Frontal cortex (tissue), 4 donors: ENCODE measurements around the gene FRRS1. TPM values are rescaled to one million over a fixed set of nuclear protein-coding genes. Genes with fewer than 3 reads are reported as not detected.
"Not testable (repeated sequence)": the region's sequence is repeated elsewhere in the genome, so short reads cannot be mapped to it uniquely, and the experiment has no call there.

Experiments
- DNase-seq, 2 donors: peaks; one replicate each; pipeline ENCODE4 v3.0.0; 2012; ENCODE audit warnings: low spot score in 2 of 2
- FAIRE-seq: peaks from 2 replicates; lab custom pipeline; 2012; peaks lifted over from hg19 to GRCh38; lab: Jason Lieb, UNC
- total RNA-seq: library from RNA; depleted of rRNA; stranded (reverse); fragments of >200 nt; gene quantifications from one replicate; pipeline ENCODE4 v1.2.3, GENCODE V29; 2014
- donor health status: control.
- donor health status: control.
- donor health status: control.

Gene FRRS1
- total RNA-seq, 1 donor from 2014 or later, result 2.4 TPM

DNA sequence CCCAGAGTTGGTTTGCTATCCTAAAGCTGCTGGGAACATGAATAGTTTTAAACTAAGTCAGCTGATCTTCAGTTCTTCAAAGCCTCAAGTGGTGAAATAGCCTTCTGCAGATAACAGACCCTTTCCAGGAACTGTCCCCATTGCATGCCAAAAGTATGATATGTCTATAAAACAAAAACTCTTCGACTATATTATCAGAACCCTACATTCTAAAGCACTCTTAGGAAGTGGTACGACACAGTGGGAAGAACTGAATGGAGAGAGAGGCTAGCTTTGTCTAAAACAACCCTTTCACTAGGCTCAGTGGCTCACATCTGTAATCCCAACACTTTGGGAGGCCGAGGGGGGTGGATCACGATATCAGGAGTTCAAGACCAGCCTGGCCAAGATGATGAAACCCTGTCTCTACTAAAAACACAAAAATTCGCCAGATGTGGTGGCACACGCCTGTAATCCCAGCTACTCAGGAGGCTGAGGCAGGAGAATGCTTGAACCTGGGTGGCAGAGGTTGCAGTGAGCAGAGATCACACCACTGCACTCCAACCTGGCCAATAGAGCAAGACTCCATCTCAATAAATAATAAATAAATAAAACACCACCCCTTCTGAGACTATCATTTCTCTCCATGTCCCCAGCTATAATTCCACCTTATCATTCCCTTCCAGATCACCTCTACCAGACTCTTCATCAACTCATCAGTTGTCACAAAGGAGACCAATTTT lies 2.2 kb upstream of the FRRS1 start:
- no peak for FAIRE-seq
- no peak for DNase-seq

DNA sequence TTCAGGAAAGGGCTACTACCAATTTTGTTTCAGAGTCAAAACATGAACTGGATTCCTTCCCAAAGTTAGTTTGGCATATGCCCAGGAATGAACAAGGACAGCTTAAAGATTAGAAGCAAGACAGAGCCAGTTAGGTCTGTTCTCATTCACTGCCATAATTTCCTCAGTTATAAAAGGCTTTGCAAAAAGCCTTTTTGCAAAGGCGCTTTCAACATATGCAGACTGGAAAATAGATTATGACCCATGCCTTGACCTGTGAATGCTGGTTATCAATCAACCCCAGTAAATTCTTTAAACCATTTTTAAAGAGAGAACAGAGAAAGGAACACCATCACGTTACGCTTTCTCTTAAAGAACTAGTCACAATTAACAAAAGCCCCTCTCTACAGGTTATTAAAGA lies 1.7 kb upstream of the FRRS1 start:
- FAIRE-seq, result no peak

DNA sequence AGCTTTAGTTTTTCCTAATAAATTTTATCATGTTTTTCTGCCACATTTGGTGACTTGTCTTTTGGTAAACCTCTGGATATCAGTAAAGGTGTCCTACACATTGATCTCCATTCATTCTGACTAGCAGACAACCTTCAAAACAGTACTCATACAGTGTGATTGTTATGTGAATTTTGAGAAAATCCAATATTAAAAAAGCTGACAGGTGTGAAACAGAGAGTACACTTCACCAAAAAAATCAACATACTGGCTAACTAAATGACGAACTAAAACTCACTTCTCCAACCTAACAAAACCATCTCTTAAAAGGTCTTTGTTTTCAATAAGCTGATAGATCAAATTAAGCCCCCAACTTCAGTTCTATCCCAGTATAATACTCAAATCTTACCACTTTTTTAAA lies 1.5 kb downstream of the FRRS1 start:
- DNase-seq, result no peak
- no peak for FAIRE-seq

More for the DNA sequence above, 1.7 kb upstream of the FRRS1 start:
- DNase-seq, result no peak

DNA sequence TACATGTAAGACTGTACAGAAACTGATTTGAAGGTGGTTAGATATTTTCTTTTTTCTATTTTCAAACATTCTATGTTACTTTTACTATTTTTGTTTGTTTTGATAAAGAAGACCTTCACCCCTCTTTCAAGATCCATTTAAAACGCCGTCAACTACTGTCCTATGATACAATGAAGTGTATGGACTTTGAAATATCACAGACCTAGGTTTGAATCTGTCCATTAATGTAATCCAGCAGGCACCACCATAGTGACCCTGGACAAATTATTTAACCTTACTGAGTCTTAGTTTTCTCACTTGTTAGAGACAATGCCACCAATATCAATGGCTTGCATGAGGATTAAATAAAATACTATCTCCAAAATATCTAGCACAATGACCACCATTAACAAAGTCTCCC lies 2.0 kb downstream of the FRRS1 start:
- no peak for FAIRE-seq
- DNase-seq, result no peak

DNA sequence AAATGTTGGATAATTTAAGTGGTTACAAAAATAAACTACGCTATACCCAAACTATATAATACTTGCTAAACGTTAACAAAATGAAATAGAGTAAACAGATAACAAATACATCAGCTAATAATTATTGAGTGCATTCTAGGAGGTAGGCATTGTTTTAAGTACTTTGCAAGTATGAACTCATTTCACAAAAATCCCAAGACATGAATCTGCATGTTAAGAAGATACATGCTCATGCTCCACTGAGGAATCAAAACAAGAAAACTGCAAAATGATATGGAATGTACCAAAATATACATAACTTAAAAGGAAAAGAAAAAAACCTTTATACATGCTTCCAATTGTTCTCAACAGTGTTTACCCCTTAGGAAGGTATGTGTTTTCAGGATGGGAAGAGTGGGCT lies 2.5 kb downstream of the FRRS1 start:
- no peak for FAIRE-seq
- DNase-seq, result no peak

DNA sequence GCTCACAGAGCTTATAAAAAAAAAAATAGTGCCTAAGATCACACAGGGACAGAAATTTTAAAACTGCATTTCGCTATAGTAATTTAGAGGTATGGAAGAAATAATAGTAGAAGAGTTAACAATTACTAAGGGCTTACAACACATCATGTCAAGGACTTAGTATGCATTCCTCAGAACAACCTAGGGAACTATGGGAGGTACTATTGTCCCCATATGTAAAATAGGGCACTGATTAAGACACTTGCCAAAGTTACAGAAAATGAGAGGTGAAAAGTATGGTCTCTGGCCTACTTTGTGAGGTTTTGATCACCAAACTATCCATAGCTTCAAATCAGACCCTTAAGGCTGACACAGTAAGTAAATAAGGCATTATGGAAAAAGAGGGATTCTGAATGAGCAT lies 4.7 kb downstream of the FRRS1 start:
- DNase-seq (no peak), FAIRE-seq (no peak)

DNA sequence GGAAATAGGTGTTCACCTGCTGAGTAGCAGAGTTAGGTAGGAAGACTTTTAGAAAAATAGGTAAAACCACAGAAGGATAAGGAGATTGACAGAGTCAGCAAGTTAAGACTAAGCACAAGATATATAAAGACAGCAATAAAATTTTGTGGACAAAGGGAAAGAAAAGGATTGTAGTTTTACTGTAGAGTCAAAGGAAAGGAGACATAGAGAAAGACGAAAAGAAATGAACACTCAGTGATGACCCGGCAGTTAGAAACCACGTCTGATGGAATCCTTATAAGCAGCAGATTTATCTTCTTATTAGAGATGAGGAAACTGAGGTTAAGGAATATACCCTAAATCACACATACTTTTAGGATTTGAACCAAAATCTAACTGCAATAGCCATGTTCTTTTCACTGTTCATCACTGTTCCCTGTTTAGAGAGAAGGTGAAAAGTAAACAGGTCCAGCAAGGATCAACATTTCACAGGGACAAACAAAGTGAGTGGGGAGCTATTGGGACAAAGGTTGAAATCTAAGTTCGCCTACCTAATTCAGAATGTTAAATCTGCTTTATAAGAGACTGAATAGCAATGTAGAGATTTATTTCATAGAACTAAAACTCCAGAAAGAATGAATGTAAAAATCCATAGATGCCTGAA lies 6.8 kb downstream of the FRRS1 start:
- DNase-seq, result no peak
- FAIRE-seq, result no peak

DNA sequence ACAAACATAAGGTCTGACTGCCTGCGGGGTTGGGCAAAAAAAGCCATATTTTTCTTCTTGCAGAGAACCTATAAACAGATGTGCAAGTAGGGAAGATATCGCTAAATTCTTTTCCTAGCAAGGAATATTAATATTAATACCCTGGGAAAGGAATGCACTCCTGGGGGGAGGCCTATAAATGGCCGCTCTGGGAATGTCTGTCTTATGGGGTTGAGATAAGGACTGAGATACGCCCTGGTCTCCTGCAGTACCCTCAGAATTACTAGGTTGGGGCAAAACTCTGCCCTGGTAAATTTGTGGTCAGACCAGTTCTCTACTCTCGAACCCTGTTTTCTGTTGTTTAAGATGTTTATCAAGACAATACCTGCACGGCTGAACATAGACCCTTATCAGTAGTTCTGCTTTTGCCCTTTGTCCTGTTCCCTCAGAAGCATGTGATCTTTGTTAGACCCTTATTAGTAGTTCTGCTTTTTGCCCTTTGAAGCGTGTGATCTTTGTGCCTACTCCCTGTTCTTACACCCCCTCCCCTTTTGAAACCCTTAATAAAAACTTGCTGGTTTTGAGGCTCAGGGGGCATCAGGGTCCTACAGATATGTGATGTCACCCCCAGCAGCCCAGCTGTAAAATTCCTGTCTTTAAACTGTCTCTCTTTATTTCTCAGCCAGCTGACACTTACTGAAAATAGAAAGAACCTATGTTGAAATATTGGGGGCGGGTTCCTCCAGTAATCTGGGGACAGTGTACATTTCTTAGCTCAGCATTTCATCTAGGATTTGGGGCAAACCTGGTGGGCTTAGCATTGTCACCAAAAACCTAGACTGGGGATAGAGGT lies 7.5 kb downstream of the FRRS1 start:
- DNase-seq, FAIRE-seq: not testable (repeated sequence)

DNA sequence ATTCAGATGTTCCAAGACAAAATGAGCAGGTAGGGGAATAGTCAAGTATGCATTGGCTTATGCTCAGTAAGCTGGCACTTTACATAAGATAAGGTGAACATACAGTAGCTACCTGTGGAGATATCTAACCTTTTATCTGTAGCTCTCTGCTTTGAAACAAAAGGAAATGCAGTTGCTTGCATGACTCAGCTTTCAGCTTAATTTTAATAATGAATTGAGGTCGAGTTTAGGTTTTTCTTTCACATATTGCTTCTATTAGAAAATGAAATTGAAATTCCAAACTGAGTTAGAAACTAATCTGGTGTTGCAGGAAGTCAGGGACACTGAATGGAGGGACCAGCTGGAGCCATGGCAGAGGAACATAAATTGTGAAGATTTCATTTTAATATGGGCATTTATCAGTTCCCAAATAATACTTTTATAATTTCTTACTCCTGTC lies 8.3 kb downstream of the FRRS1 start:
- FAIRE-seq, result no peak
- DNase-seq, result no peak

DNA sequence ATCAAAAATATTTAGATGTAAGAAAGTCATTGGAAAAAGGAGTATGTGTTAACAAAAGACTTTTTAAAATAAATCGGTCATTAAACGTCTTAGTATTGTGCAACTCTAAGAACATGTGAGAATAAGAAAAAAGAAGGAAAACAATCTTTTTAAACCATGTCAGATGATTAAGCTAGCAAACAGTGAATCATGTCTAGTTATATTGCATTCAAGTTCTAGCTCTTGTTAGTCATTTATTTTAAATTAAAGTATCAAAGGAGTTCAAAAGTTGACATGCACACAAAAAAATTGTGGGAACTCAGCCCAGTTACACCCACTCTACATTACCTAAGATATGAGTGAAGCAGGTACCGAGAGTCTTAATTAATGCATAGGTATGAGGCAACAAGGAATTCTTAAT lies 9.8 kb downstream of the FRRS1 start:
- FAIRE-seq (no peak), DNase-seq (no peak)

DNA sequence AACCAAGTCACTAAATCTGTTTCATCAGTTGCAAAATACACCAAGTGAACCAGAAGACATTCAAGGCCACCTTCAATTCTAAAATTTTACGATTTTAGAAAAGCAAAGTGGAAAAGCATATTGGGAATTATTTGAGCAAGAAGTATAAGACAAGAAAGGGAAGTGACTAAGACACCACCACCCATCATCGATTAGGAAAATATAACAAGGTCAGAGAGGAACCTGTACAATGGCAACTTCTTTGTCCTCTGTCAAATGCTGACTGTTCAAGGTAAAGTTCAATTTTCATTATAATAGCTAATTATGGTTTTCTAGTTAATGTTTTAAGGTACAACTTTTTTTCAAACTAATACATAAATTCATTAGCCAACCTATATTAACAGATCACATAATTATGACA lies 10.8 kb downstream of the FRRS1 start:
- DNase-seq (no peak), FAIRE-seq (no peak)

DNA sequence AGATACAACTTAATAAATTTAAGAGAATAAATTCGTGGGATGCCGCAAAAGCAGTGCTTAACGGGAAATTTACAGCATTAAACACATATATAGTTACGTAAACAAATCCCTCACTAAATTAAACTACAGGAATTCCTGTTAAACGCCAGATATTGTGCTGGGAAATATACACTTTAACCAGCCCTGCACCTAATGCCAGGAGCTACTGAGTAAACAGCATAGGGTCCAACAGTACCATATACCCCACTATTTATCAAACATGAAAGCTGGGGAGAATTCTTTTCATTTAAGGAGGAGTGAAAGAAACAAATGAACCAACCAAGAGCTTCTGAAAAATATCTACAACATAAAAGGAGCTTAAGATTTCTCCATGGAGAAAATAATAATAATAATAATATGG lies 11.7 kb downstream of the FRRS1 start:
- DNase-seq (no peak), FAIRE-seq (no peak)

DNA sequence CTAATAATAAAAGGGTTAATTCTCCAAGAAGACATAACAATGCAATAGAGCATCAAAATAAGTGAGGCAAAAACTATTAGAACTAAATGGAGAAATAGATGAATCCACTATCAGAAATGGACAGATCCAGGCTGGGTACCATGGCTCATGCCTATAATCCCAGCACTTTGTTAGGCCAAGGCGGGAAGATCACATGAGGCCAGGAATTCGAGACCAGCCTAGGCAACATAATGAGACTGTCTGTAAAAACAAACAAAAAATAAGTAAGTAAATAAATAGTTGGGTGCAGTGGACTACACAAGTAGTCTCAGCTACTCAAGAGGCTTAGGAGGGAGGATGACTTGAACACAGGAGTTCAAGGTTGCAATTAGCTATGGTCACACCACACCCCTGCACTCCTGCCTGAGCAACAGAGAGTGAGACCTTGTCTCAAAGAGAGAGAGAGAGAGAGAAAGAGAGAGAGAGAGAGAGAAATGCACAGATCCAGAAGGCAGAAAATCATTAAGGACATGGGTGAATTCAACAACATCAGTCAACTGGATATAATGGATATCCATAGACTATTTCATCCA lies 12.3 kb downstream of the FRRS1 start:
- DNase-seq (no peak), FAIRE-seq (no peak)

DNA sequence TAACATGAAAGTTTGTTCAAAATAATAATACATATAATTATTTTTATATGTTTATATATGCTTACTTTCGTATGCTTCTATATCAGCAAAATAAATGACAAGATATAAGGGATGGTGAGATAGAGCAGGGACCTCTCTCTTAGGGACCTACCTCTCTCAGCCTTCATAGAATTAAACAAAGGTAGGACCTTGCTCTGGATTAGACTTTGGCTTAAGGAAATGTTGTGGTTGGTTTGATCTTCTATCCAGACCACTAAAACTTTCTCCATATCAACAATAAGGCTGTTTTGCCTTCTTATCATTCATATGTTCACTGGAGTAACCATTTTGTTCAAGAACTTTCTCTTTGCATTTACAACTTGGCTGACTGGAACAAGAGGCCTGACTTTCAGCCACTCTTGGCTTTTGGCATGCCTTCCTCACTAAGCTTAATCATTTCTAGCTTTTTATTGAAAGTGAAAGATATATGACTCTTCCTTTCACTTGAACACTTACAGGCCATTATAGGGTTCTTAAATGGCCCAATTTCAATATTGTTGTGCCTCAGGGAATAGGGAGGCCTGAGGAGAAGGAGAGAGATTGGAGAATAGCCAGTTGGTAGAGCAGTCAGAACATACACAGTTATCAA lies 14.4 kb downstream of the FRRS1 start:
- DNase-seq (no peak), FAIRE-seq (no peak)

DNA sequence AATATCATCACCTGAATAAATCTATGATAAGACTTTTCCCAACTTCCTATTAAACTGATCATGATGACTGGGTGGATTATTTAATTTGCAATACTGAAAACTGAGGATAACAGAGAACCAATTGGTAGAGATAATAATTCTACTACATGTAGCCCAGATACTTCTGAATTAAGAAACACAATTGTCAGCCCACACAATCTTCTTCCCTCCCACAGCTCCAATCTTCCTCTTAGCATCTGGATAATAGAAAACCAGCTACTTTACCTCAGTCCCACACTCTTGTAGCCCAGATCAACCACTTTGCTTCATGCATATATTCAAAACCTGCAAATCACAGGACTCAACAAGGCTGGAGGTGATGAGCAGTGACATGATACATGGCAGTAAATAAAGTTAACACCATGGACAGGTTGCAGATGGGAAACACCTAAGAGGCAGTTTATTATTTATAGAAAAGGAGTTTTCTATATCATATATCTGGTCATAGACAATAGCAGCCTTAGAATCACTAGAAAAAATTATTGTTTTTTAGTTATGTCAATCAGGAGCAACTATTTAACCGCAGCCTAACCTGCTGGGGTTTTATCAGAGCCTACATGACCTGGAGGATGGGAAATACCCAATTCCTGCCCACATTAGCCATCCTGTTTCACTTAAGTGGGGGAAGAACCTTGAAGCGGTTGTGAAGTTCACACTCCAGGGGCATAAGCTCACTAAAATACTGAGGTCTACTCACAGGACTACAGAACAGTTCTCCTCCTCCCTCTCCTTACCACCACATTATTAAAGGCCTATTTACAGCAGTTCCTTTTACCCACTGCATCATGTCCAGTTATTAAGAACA lies 16.7 kb downstream of the FRRS1 start:
- FAIRE-seq (no peak), DNase-seq (no peak)

DNA sequence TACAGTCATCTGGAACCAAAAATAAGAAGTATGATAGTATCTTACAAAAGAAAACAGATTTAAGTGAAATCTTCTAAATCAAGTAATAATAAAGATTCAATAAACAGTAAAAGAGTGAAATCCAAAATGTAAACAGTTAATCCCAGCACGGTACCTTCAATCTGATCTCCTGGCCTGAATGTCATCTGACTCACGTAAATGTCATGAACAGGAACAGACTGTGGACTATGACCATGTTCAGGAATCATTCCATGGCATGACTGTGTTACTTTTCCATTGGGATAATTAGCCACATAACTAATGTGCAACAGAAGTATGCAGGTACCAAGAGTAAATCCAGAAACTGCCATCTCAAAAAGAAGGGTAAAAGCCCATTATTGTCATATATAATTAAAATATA lies 18.0 kb downstream of the FRRS1 start:
- no peak for DNase-seq

DNA sequence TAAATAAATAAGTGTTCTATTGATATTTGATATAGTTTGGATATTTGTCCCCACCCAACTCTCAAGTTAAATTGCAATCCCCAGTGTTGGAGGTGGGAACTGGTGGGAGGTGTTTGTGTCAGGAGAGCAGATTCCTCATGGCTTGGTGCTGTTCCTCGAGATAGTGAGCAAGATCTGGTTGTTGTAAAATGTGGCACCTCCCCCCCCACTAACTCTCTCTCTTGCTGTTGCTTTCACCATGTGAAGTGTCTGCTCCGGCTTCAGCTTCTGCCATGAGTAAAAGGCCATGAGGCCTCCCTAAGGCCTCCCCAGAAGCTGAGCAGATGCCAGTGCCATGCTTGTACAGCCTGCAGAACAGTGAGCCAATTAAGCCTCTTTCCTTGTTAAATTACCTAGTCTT lies 20.8 kb downstream of the FRRS1 start:
- FAIRE-seq, result no peak

More for the DNA sequence above, 18.0 kb downstream of the FRRS1 start:
- no peak for FAIRE-seq

DNA sequence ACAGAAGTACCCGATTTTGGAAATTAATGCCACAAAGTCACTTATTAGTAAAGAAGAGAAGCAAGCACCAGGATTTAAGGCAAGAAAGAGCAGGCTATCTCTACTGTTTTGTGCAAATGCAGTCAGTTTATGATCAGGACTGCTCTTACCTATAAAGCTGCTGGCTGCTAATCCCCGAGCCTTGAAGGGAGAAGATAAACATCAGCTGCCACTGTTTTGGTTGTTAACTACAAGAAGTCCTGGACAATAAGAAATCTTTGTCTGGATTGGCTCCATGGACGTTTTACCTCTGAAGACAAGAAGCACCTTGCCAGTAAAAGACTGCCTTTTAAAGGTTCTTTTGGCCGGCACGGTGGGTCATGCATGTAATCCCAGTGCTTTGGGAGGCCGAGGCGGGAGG lies 21.4 kb downstream of the FRRS1 start:
- DNase-seq (no peak), FAIRE-seq (no peak)

More for the DNA sequence above, 20.8 kb downstream of the FRRS1 start:
- DNase-seq, result no peak

DNA sequence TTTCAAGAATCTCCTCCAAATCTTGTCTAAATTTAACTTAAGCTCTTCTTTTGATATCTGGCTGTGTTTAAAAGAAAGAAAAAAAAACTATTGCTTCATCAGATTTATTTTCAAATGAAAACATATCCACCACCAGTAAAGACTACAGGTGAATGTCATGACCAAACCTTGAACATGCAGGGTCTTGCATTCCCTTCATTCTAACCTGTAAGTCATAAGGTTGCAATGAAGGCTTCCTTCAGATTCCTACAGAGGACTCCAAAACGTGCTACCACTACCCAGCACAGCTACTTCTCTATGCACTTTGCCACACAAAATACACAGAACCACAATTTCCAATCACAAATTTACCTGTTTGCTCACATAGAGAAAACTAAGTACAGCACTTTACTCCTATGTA lies 26.3 kb downstream of the FRRS1 start:
- DNase-seq (no peak), FAIRE-seq (no peak)
